ENCODE measurements around the gene SLC25A52. TPM values are rescaled to one million over a fixed set of nuclear protein-coding genes. Genes with fewer than 3 reads are reported as not detected.

The SLC25A52 gene
- total RNA-seq, 4 donors from 2014 or later = not detected

DNA sequence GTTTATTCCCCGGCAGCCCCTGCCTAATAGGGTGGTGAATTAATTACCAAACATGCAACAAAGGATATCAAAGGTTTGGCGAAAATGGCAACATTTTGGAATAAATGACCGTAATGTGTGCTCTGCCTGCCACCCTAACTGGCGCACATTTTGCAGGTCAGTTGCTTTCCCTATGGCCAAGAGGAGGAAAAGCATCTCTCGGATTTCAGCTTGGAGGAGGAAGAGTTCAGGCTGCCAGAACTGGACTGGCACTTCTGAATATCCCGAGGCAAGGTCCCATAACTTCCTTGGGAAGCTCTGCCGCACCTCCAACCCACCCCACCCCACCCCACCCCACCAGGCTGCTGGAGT, 37.1 kb downstream of the SLC25A52 start:
- DNase-seq (ENCODE audit: low spot score) (no peak), ATAC-seq (ENCODE audit: low FRiP score) (no peak)
- TF ChIP-seq, protein P1, sequence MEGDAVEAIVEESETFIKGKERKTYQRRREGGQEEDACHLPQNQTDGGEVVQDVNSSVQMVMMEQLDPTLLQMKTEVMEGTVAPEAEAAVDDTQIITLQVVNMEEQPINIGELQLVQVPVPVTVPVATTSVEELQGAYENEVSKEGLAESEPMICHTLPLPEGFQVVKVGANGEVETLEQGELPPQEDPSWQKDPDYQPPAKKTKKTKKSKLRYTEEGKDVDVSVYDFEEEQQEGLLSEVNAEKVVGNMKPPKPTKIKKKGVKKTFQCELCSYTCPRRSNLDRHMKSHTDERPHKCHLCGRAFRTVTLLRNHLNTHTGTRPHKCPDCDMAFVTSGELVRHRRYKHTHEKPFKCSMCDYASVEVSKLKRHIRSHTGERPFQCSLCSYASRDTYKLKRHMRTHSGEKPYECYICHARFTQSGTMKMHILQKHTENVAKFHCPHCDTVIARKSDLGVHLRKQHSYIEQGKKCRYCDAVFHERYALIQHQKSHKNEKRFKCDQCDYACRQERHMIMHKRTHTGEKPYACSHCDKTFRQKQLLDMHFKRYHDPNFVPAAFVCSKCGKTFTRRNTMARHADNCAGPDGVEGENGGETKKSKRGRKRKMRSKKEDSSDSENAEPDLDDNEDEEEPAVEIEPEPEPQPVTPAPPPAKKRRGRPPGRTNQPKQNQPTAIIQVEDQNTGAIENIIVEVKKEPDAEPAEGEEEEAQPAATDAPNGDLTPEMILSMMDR (IDR thresholded peaks at IDR 0.05) = no peak

DNA sequence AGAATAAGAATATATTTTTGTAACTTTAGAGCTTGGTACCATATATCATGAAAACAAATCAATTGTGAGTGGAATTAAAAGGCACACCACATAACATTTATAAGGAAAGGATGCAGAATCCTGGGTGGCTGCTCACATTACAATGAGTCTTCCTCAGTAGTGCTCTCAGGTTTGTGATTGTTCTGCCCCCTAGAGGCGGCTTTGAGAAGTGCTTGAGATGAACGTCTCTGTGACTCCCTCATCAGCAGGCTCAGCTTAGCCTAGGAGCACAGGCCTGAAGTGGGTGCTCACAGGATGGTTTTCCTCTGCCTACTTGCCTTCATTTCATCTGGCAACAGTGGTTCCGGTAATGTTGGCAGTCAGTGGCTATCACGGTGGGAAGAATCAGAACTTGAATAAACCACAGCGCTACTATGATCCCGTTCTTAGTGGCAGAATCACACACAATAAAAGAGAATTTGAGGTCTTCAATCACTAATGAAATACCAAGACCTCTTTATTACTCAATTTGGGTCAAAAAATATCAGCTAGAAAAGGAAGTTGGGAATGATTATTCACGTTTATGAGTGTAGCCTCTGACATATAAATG, 38.2 kb downstream of the SLC25A52 start:
- ATAC-seq (ENCODE audit: low FRiP score) (peak; percentile 73), DNase-seq (ENCODE audit: low spot score) (peak; percentile 90)
- TF ChIP-seq, protein P1 (IDR thresholded peaks at IDR 0.05) = peak in 2 of 3 donors; percentile 5 to 35

- TF ChIP-seq, protein P1 (IDR thresholded peaks at IDR 0.05) = no peak
- no peak for ATAC-seq (ENCODE audit: low FRiP score)
- no peak for DNase-seq (ENCODE audit: low spot score)
These were observed 39.1 kb downstream of the SLC25A52 start for GRCh38 chr18:31721601-31722000.

DNA sequence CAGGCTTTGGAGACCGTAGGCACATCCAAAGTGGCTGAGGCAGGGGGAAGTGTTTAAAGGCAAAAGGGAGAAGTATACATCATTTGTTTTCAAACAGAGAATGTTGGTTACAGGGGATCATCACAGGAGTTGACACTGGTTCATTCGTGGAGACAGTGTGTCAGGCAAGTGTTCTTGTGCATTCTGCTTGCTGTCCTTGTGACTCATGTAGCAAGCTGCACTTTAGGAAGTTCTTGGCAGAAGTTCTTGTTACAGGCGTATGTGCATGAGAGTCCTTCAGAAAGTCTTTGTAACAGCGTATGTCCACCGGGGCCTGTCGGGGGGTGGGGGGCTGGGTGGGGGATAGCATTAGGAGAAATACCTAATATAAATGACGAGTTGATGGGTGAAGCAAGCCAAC, 39.8 kb downstream of the SLC25A52 start:
- TF ChIP-seq, protein P1 (IDR thresholded peaks at IDR 0.05) = no peak
- ATAC-seq (ENCODE audit: low FRiP score) (no peak), DNase-seq (ENCODE audit: low spot score) (no peak)

DNA sequence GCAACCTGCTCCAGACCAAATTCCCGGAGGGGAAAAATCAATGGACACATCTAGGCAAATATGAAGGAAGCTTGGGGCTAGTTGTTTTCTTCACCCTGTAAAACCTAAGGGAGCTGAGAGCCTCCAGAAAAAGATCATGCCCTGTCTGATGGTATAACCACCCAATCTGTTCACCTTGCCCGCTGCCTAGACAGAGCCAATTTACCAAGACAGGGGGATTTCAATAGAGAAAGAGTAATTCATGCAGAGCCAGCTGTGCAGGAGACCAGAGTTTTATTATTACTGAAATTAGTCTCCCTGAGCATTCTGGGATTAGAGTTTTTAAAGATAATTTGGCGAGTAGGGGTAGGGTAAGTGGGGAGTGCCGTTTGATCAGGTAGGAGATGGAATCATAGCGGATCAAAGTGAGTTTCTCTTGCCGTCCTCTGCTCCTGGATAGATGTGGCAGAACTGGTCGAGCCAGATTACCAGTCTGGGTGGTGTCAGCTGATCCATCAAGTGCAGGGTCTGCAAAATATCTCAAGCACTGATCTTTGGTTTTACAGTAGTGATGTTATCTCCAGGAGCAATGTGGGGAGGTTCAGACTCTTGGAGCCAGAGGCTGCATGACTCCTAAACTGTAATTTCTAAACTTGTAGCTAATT, 41.2 kb downstream of the SLC25A52 start:
- TF ChIP-seq, protein P1 (IDR thresholded peaks at IDR 0.05) = no peak
- ATAC-seq (ENCODE audit: low FRiP score) (no peak), DNase-seq (ENCODE audit: low spot score) (no peak)

GRCh38 chr18:31718386-31718785, 42.3 kb downstream of the SLC25A52 start:
- TF ChIP-seq, protein P1 (IDR thresholded peaks at IDR 0.05) = no peak
- DNase-seq (ENCODE audit: low spot score) (no peak), ATAC-seq (ENCODE audit: low FRiP score) (no peak)

DNA sequence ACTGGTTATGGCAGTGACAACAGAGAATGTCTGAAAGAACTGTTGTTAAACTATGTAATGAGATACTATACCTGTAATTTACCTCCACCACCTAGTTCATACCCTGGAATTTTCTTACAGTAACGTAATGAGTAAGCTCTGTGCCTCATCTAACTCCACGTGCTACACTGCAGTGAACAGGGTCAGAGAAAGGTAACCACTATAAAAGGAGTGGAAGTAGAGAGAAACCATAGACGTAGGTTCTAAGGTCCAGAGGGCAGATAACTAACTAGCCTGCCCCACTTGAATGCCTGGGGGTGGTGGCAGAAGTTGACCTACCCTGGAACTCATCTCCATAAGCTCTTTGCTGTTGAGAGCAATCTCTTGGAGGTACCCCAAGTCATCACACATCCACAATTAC, 44.3 kb downstream of the SLC25A52 start:
- ATAC-seq (ENCODE audit: low FRiP score) (no peak), DNase-seq (ENCODE audit: low spot score) (no peak)
- TF ChIP-seq, protein P1 (IDR thresholded peaks at IDR 0.05) = no peak

Measured in omental fat pad (tissue), 4 donors.